MCF 10A (cell line): Measurements from ENCODE around the gene PRKD1. TPM values are rescaled to one million over a fixed set of nuclear protein-coding genes. Genes with fewer than 3 reads are reported as not detected.
"Not testable (repeated sequence)": the region's sequence is repeated elsewhere in the genome, so short reads cannot be mapped to it uniquely, and the experiment has no call there.

Experiments
- BruUV-seq: library from RNA; stranded (reverse); fragments of 400-500 nt; replicated peaks from 2 replicates; lab custom pipeline; 2021; lab: Mats Ljungman, UMichigan
- CTCF ChIA-PET: fragments of 300-600 bp; sonication (Branson Sonifier 250); formaldehyde crosslinking; extraction: SDS; loops from one replicate; lab custom pipeline; 2021; ENCODE audit warnings: antibody characterized with exemption, inconsistent platforms; lab: Yijun Ruan, JAX
- POLR2A ChIA-PET: fragments of 300-600, 350-650 bp; sonication (Branson Sonifier 250); formaldehyde crosslinking; extraction: SDS; loops from one replicate; lab custom pipeline; 2020; ENCODE audit warnings: antibody characterized with exemption, inconsistent platforms; lab: Yijun Ruan, JAX
- DNase-seq: peaks from one replicate; pipeline ENCODE4 v3.0.0-alpha.2; 2018; ENCODE audit not compliant: unreplicated experiment
- H3K27ac Mint-ChIP-seq: one replicate; pipeline ENCODE4 v1.8.0; 2022; ENCODE audit warnings: mild to moderate bottlenecking, low read depth, mixed read lengths; ENCODE audit not compliant: unreplicated experiment
- H3K27me3 Mint-ChIP-seq: one replicate; pipeline ENCODE4 v1.8.0; 2022; ENCODE audit warnings: mixed read lengths; ENCODE audit not compliant: insufficient read depth, unreplicated experiment
- H3K36me3 Mint-ChIP-seq: one replicate; pipeline ENCODE4 v1.8.0; 2022; ENCODE audit warnings: mild to moderate bottlenecking, moderate library complexity, mixed read lengths; ENCODE audit not compliant: insufficient read depth, unreplicated experiment
- H3K4me1 Mint-ChIP-seq: one replicate; pipeline ENCODE4 v1.8.0; 2022; ENCODE audit warnings: mixed read lengths; ENCODE audit not compliant: insufficient read depth, unreplicated experiment
- H3K4me3 Mint-ChIP-seq: one replicate; pipeline ENCODE4 v1.8.0; 2022; ENCODE audit warnings: mild to moderate bottlenecking, moderate library complexity, mixed read lengths; ENCODE audit not compliant: unreplicated experiment
- H3K9me3 Mint-ChIP-seq: one replicate; pipeline ENCODE4 v1.8.0; 2022; ENCODE audit warnings: mixed read lengths; ENCODE audit not compliant: unreplicated experiment
- CTCF ChIP-seq: fragments of 200-600 bp; IDR thresholded peaks from one replicate; pipeline ENCODE4 v1.8.0; 2022; ENCODE audit warnings: antibody characterized with exemption, mild to moderate bottlenecking; ENCODE audit not compliant: unreplicated experiment
- intact Hi-C: fragments of 100-400 bp; cut with micrococcal nuclease; formaldehyde crosslinking; loops from 2 replicates; pipeline ENCODE4 v1.14.1; 2022
- total RNA-seq: library from RNA; stranded (reverse); gene quantifications from 2 replicates; pipeline ENCODE4 v1.2.3, GENCODE V29; 2022

Gene PRKD1
- total RNA-seq, 1 experiment from 2014 or later: 8.8 TPM

GRCh38 chr14:29706700-29707099 is 220.9 kb downstream of the PRKD1 start:
- POLR2A ChIA-PET: no interaction called here
- Mint-ChIP-seq H3K27me3 (no peaks in the 10 kb centered on the region), H3K4me1 (peaks cover 12% of the 10 kb centered on the region), H3K4me3 (no peak overlapping the region), H3K9me3 (no peaks in the 10 kb centered on the region), H3K27ac (no peak overlapping the region), H3K36me3 (no peaks in the 10 kb centered on the region)
- CTCF ChIA-PET: no interaction called here
- intact Hi-C loops: no loop called here
- TF ChIP-seq CTCF: no peak
- DNase-seq: no peak
- BruUV-seq: no TSS peak

GRCh38 chr14:29705801-29706200 is 221.8 kb downstream of the PRKD1 start:
- no peak for TF ChIP-seq CTCF
- intact Hi-C loops: no loop called here
- CTCF ChIA-PET: no interaction called here

GRCh38 chr14:29689597-29689996 is 238.1 kb downstream of the PRKD1 start:
- H3K4me1 Mint-ChIP-seq, BruUV-seq, H3K9me3 Mint-ChIP-seq, intact Hi-C loops, H3K27me3 Mint-ChIP-seq, H3K36me3 Mint-ChIP-seq, DNase-seq, H3K4me3 Mint-ChIP-seq, POLR2A ChIA-PET, H3K27ac Mint-ChIP-seq: not testable (repeated sequence)
- CTCF ChIA-PET: interaction anchor here (0.7 to 1.2 kb wide), 3 partner anchors 11 to 84 kb away, joined by 4 to 5 read pairs (median 5); no protein-coding TSS in a partner anchor

More at GRCh38 chr14:29705801-29706200, 221.8 kb downstream of the PRKD1 start:
- Mint-ChIP-seq H3K9me3 (no peaks in the 10 kb centered on the region), H3K27ac (no peak overlapping the region), H3K4me3 (no peak overlapping the region), H3K27me3 (no peaks in the 10 kb centered on the region), H3K36me3 (no peaks in the 10 kb centered on the region), H3K4me1 (peaks cover 12% of the 10 kb centered on the region)
- no peak for DNase-seq
- POLR2A ChIA-PET: no interaction called here
- no TSS peak for BruUV-seq

GRCh38 chr14:29687866-29688265 is 239.8 kb downstream of the PRKD1 start:
- H3K27me3 Mint-ChIP-seq: no peaks in the 10 kb centered on the region
- intact Hi-C loops: no loop called here
- H3K9me3 Mint-ChIP-seq: no peaks in the 10 kb centered on the region
- no peak for TF ChIP-seq CTCF
- H3K4me3 Mint-ChIP-seq: no peak overlapping the region
- no peaks in the 10 kb centered on the region for H3K4me1 Mint-ChIP-seq
- CTCF ChIA-PET: interaction anchor here (0.6 kb wide), 1 partner anchor 1578 kb away, joined by 3 read pairs; no protein-coding TSS in a partner anchor
- POLR2A ChIA-PET: no interaction called here
- DNase-seq: no peak
- no TSS peak for BruUV-seq
- no peaks in the 10 kb centered on the region for H3K36me3 Mint-ChIP-seq
- no peak overlapping the region for H3K27ac Mint-ChIP-seq
